HepG2 (cell line): ENCODE data around the gene ANO2.

Source experiments
- ATAD3A ChIP-seq: sonication (generic); formaldehyde crosslinking; IDR thresholded peaks from 2 replicates; pipeline ENCODE4 v1.4.0; 2020; ENCODE audit warnings: missing genetic modification reagents
- GFI1 ChIP-seq: sonication (generic); formaldehyde crosslinking; IDR thresholded peaks from 2 replicates; pipeline ENCODE4 v1.5.0; 2020; ENCODE audit warnings: missing genetic modification reagents, mild to moderate bottlenecking, borderline replicate concordance
- NR2C2 ChIP-seq: sonication (generic); formaldehyde crosslinking; IDR thresholded peaks from 2 replicates; pipeline ENCODE4 v1.4.0; 2020; ENCODE audit warnings: missing genetic modification reagents, mild to moderate bottlenecking, moderate library complexity, borderline replicate concordance
- POLR2A ChIP-seq, 2 experiments: IDR thresholded peaks; 2 replicates each; pipeline ENCODE4 v1.6.1; 2011; ENCODE audit warnings: low read depth in 2 of 2, low read length in 2 of 2, mild to moderate bottlenecking in 1 of 2, moderate library complexity in 1 of 2; ENCODE audit not compliant: insufficient read depth in 1 of 2
- POLR2AphosphoS5 ChIP-seq: IDR thresholded peaks from 2 replicates; pipeline ENCODE4 v1.6.1; 2012; ENCODE audit warnings: low read depth, low read length
- SP1 ChIP-seq, 2 experiments: fragments of 450-650 bp in 1 of 2; sonication (generic) in 1 of 2; formaldehyde crosslinking in 1 of 2; IDR thresholded peaks; 2 replicates each; pipeline versions ENCODE4 v1.4.0 to v1.6.1; 2016 to 2020; ENCODE audit warnings: missing genetic modification reagents in 1 of 2
- STAT5B ChIP-seq: sonication (generic); formaldehyde crosslinking; IDR thresholded peaks from 2 replicates; pipeline ENCODE4 v1.4.0; 2020; ENCODE audit warnings: missing genetic modification reagents
- SUZ12 ChIP-seq: fragments of 150-350 bp; IDR thresholded peaks from 2 replicates; pipeline ENCODE4 v1.6.1; 2014; ENCODE audit warnings: low read depth, low read length
- ZNF138 ChIP-seq: sonication (generic); formaldehyde crosslinking; IDR thresholded peaks from 2 replicates; pipeline ENCODE4 v1.5.0; 2020; ENCODE audit warnings: mild to moderate bottlenecking, low read depth, missing genetic modification reagents
- ZNF274 ChIP-seq: sonication (generic); formaldehyde crosslinking; IDR thresholded peaks from 2 replicates; pipeline ENCODE4 v1.5.1; 2020; ENCODE audit warnings: mild to moderate bottlenecking, missing genetic modification reagents
- TF ChIP-seq, protein P1 (sequence below): sonication (generic); formaldehyde crosslinking; IDR thresholded peaks from 2 replicates; pipeline ENCODE4 v1.5.0; 2020; ENCODE audit warnings: mild to moderate bottlenecking, missing genetic modification reagents, moderate library complexity
- TF ChIP-seq, protein P2 (sequence below), 2 experiments: sonication (generic) in 1 of 2; formaldehyde crosslinking in 1 of 2; IDR thresholded peaks; 2 replicates each; pipeline versions ENCODE4 v1.5.1 to v1.6.1; 2011 to 2020; ENCODE audit warnings: borderline replicate concordance in 1 of 2, low read depth in 1 of 2, low read length in 1 of 2, mild to moderate bottlenecking in 1 of 2, missing genetic modification reagents in 1 of 2, moderate library complexity in 1 of 2
- TF ChIP-seq, protein P3 (sequence below): sonication (generic); formaldehyde crosslinking; IDR thresholded peaks from 2 replicates; pipeline ENCODE4 v1.4.0; 2020; ENCODE audit warnings: missing genetic modification reagents, borderline replicate concordance

DNA sequence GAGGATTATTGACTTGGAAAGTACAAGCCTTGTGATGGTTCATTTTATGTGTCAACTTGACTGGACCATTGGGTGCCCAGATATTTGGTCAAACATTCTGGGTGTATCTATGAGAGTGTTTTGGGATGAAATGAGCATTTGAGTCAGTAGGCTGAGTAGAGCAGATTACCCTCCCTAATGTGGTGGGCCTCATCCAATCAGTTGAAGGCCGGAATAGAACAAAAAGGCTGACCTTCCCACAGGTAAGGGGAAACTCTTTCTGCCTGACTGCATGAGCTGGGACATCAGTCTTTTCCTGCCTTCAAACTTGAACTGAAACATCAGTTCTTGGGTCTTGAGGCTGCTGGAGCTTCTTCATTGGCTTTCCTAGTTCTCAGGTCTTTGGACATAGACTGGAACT, 98.1 kb downstream of the ANO2 start:
- TF ChIP-seq SUZ12 (no peak), POLR2AphosphoS5 (no peak), NR2C2 (CRISPR knock-in tag) (no peak), ZNF274 (CRISPR knock-in tag) (no peak), GFI1 (CRISPR knock-in tag) (no peak), POLR2A (IDR thresholded peaks at IDR 0.05; ENCODE audit: insufficient read depth in 1 of 2, low read depth in 2 of 2, low read length in 2 of 2) (no peak), ATAD3A (CRISPR knock-in tag) (no peak), STAT5B (CRISPR knock-in tag) (no peak), SP1 (IDR thresholded peaks at IDR 0.05) (no peak), SP1 (CRISPR knock-in tag; IDR thresholded peaks at IDR 0.05) (no peak), ZNF138 (CRISPR knock-in tag) (no peak)
- TF ChIP-seq, protein P1, sequence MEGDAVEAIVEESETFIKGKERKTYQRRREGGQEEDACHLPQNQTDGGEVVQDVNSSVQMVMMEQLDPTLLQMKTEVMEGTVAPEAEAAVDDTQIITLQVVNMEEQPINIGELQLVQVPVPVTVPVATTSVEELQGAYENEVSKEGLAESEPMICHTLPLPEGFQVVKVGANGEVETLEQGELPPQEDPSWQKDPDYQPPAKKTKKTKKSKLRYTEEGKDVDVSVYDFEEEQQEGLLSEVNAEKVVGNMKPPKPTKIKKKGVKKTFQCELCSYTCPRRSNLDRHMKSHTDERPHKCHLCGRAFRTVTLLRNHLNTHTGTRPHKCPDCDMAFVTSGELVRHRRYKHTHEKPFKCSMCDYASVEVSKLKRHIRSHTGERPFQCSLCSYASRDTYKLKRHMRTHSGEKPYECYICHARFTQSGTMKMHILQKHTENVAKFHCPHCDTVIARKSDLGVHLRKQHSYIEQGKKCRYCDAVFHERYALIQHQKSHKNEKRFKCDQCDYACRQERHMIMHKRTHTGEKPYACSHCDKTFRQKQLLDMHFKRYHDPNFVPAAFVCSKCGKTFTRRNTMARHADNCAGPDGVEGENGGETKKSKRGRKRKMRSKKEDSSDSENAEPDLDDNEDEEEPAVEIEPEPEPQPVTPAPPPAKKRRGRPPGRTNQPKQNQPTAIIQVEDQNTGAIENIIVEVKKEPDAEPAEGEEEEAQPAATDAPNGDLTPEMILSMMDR: no peak
- TF ChIP-seq, protein P2, sequence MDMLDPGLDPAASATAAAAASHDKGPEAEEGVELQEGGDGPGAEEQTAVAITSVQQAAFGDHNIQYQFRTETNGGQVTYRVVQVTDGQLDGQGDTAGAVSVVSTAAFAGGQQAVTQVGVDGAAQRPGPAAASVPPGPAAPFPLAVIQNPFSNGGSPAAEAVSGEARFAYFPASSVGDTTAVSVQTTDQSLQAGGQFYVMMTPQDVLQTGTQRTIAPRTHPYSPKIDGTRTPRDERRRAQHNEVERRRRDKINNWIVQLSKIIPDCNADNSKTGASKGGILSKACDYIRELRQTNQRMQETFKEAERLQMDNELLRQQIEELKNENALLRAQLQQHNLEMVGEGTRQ (IDR thresholded peaks at IDR 0.05; ENCODE audit: low read depth, low read length): no peak
- TF ChIP-seq, protein P2 (CRISPR knock-in tag; IDR thresholded peaks at IDR 0.05; ENCODE audit: borderline replicate concordance): no peak
- TF ChIP-seq, protein P3, sequence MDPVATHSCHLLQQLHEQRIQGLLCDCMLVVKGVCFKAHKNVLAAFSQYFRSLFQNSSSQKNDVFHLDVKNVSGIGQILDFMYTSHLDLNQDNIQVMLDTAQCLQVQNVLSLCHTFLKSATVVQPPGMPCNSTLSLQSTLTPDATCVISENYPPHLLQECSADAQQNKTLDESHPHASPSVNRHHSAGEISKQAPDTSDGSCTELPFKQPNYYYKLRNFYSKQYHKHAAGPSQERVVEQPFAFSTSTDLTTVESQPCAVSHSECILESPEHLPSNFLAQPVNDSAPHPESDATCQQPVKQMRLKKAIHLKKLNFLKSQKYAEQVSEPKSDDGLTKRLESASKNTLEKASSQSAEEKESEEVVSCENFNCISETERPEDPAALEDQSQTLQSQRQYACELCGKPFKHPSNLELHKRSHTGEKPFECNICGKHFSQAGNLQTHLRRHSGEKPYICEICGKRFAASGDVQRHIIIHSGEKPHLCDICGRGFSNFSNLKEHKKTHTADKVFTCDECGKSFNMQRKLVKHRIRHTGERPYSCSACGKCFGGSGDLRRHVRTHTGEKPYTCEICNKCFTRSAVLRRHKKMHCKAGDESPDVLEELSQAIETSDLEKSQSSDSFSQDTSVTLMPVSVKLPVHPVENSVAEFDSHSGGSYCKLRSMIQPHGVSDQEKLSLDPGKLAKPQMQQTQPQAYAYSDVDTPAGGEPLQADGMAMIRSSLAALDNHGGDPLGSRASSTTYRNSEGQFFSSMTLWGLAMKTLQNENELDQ: no peak
